Neural progenitor cell (in vitro differentiated cells): Measurements from ENCODE around the gene LMNTD1. TPM values are rescaled to one million over a fixed set of nuclear protein-coding genes. Genes with fewer than 3 reads are reported as not detected.

ENCODE experiments used
- DNase-seq: peaks from one replicate; pipeline ENCODE4 v3.0.0-alpha.2; 2016; ENCODE audit warnings: low spot score
- H2AFZ ChIP-seq: fragments of 200-600 bp; sonication (generic); replicated peaks from 2 replicates; pipeline ENCODE4 v1.6.1; 2016; ENCODE audit warnings: antibody characterized with exemption
- H3F3A ChIP-seq: fragments of 200-600 bp; sonication (generic); 2 replicates; pipeline ENCODE4 v1.6.1; 2016; ENCODE audit warnings: antibody characterized with exemption, low read depth
- H3K27ac ChIP-seq: fragments of 200-600 bp; sonication (generic); 2 replicates; pipeline ENCODE4 v1.5.1; 2016; ENCODE audit warnings: mild to moderate bottlenecking
- H3K27me3 ChIP-seq: fragments of 200-600 bp; sonication (generic); 2 replicates; pipeline ENCODE4 v1.6.1; 2016; ENCODE audit warnings: mild to moderate bottlenecking, moderate library complexity
- H3K36me3 ChIP-seq: fragments of 200-600 bp; sonication (generic); 2 replicates; pipeline ENCODE4 v1.5.1; 2016
- H3K4me1 ChIP-seq: fragments of 200-600 bp; sonication (generic); 2 replicates; pipeline ENCODE4 v1.6.1; 2016; ENCODE audit warnings: mixed run types
- H3K4me2 ChIP-seq: fragments of 200-600 bp; sonication (generic); 2 replicates; pipeline ENCODE4 v1.6.1; 2016
- H3K4me3 ChIP-seq: fragments of 200-600 bp; sonication (generic); 2 replicates; pipeline ENCODE4 v1.5.1; 2016
- H3K79me2 ChIP-seq: fragments of 200-600 bp; sonication (generic); 2 replicates; pipeline ENCODE4 v1.6.1; 2016; ENCODE audit warnings: low read depth
- H3K9ac ChIP-seq: fragments of 200-600 bp; sonication (generic); 2 replicates; pipeline ENCODE4 v1.6.1; 2016
- H3K9me3 ChIP-seq: fragments of 200-600 bp; sonication (generic); 2 replicates; pipeline ENCODE4 v1.5.1; 2016; ENCODE audit warnings: low read depth
- H4K20me1 ChIP-seq: fragments of 200-600 bp; sonication (generic); 2 replicates; pipeline ENCODE4 v1.6.1; 2016; ENCODE audit warnings: low read depth
- H3K27ac Mint-ChIP-seq: 3 replicates; pipeline ENCODE4 v1.8.0; 2021; ENCODE audit warnings: mixed read lengths
- H3K27me3 Mint-ChIP-seq: 2 replicates; pipeline ENCODE4 v1.8.0; 2022; ENCODE audit warnings: low read depth, mild to moderate bottlenecking, inconsistent platforms, moderate library complexity, mixed read lengths; ENCODE audit not compliant: insufficient read depth
- H3K36me3 Mint-ChIP-seq: 3 replicates; pipeline ENCODE4 v1.8.0; 2021; ENCODE audit warnings: mixed read lengths
- H3K4me1 Mint-ChIP-seq: 3 replicates; pipeline ENCODE4 v1.8.0; 2021; ENCODE audit warnings: mixed read lengths
- H3K4me3 Mint-ChIP-seq: 3 replicates; pipeline ENCODE4 v1.8.0; 2021; ENCODE audit warnings: mild to moderate bottlenecking, moderate library complexity, mixed read lengths
- H3K9me3 Mint-ChIP-seq: 3 replicates; pipeline ENCODE4 v1.8.0; 2020; ENCODE audit warnings: mixed read lengths
- CTCF ChIP-seq: fragments of 200-600 bp; sonication (generic); IDR thresholded peaks from 2 replicates; pipeline ENCODE4 v1.5.1; 2017; ENCODE audit warnings: antibody characterized with exemption, mild to moderate bottlenecking
- EZH2 ChIP-seq: fragments of 200-600 bp; sonication (generic); IDR thresholded peaks from 2 replicates; pipeline ENCODE4 v1.6.1; 2017; ENCODE audit warnings: antibody characterized with exemption, mild to moderate bottlenecking, moderate library complexity
- EZH2phosphoT487 ChIP-seq: fragments of 200-600 bp; sonication (generic); IDR thresholded peaks from 2 replicates; pipeline ENCODE4 v1.6.1; 2017; ENCODE audit warnings: antibody characterized with exemption
- total RNA-seq: library from RNA; depleted of rRNA; stranded (reverse); fragments of >200 nt; gene quantifications from 2 replicates; pipeline ENCODE4 v1.2.3, GENCODE V29; 2015; ENCODE audit warnings: low replicate concordance

The LMNTD1 gene
- total RNA-seq, 1 donor from 2014 or later: not detected

GRCh38 chr12:25578411-25579143 is 25.5 kb upstream of the LMNTD1 start:
- TF ChIP-seq EZH2: no peak
- no peak for TF ChIP-seq CTCF
- TF ChIP-seq EZH2phosphoT487: no peak
- Mint-ChIP-seq H3K27me3 (no peaks in the 10 kb centered on the region), H3K36me3 (no peaks in the 10 kb centered on the region), H3K9me3 (peaks cover 2% of the 10 kb centered on the region), H3K27ac (no peak overlapping the region), H3K4me3 (no peak overlapping the region), H3K4me1 (no peaks in the 10 kb centered on the region)
- Histone ChIP-seq H4K20me1 (no peaks in the 10 kb centered on the region), H3K4me3 (no peak overlapping the region), H3K9me3 (no peaks in the 10 kb centered on the region), H3K36me3 (no peaks in the 10 kb centered on the region), H3K4me2 (no peak overlapping the region), H3K4me1 (no peaks in the 10 kb centered on the region), H3K27ac (no peak overlapping the region), H3K79me2 (no peaks in the 10 kb centered on the region), H3K27me3 (no peaks in the 10 kb centered on the region), H3K9ac (no peak overlapping the region), H3F3A (no peaks in the 10 kb centered on the region), H2AFZ (no peak overlapping the region)
- no peak for DNase-seq

DNA sequence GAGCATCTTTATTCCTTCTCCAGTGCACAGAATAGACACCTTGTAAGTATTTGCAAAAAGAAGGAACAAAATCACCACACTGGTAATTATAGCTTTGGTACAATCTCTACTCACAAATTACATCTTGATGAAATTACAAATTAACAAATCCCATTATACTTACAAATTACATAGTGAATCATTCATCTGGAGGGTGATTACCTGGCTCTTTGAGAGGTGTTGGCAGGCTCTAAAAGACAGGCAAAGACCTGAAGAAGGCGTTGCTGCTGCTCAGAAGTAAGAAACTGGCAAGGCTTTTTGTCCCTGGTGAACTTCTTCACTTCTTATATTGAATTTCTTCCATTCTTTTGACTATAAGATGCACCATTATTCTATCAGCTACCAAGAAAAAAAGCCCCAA is 21.7 kb upstream of the LMNTD1 start:
- Histone ChIP-seq H3K27me3 (no peaks in the 10 kb centered on the region), H3F3A (no peaks in the 10 kb centered on the region), H2AFZ (no peak overlapping the region), H3K9ac (no peak overlapping the region), H3K4me3 (no peak overlapping the region), H3K4me2 (no peak overlapping the region), H3K79me2 (no peaks in the 10 kb centered on the region), H4K20me1 (no peaks in the 10 kb centered on the region), H3K9me3 (no peaks in the 10 kb centered on the region), H3K36me3 (no peaks in the 10 kb centered on the region), H3K4me1 (peaks cover 7% of the 10 kb centered on the region), H3K27ac (no peak overlapping the region)
- DNase-seq: no peak
- no peaks in the 10 kb centered on the region for H3K36me3 Mint-ChIP-seq
- H3K9me3 Mint-ChIP-seq: peaks cover 2% of the 10 kb centered on the region
- TF ChIP-seq CTCF: no peak
- TF ChIP-seq EZH2phosphoT487: no peak
- no peak for TF ChIP-seq EZH2
- no peaks in the 10 kb centered on the region for H3K4me1 Mint-ChIP-seq
- no peak overlapping the region for H3K27ac Mint-ChIP-seq
- H3K4me3 Mint-ChIP-seq: no peak overlapping the region
- H3K27me3 Mint-ChIP-seq: no peaks in the 10 kb centered on the region

GRCh38 chr12:25573346-25573745 is 20.3 kb upstream of the LMNTD1 start:
- Histone ChIP-seq H3K4me1 (peaks cover 7% of the 10 kb centered on the region), H3K27ac (no peak overlapping the region), H3K36me3 (no peaks in the 10 kb centered on the region), H3F3A (no peaks in the 10 kb centered on the region), H3K4me3 (no peak overlapping the region), H3K27me3 (no peaks in the 10 kb centered on the region), H3K9ac (no peak overlapping the region), H3K79me2 (no peaks in the 10 kb centered on the region), H2AFZ (peak overlapping the region; percentile 37), H3K9me3 (no peaks in the 10 kb centered on the region), H3K4me2 (peak overlapping the region; percentile 13), H4K20me1 (no peaks in the 10 kb centered on the region)
- Mint-ChIP-seq H3K9me3 (peaks cover 2% of the 10 kb centered on the region), H3K4me1 (no peaks in the 10 kb centered on the region), H3K4me3 (no peak overlapping the region), H3K27ac (no peak overlapping the region), H3K27me3 (no peaks in the 10 kb centered on the region), H3K36me3 (no peaks in the 10 kb centered on the region)
- peak; percentile 3 for DNase-seq
- TF ChIP-seq CTCF (no peak), EZH2 (no peak), EZH2phosphoT487 (no peak)
